Smooth muscle cell (in vitro differentiated cells): ENCODE data around the gene SLC26A9. TPM values are rescaled to one million over a fixed set of nuclear protein-coding genes. Genes with fewer than 3 reads are reported as not detected.

Source experiments
- DNase-seq: peaks from one replicate; lab custom pipeline; 2025; ENCODE audit not compliant: unreplicated experiment; lab: John Stamatoyannopoulos, UW
- H2AFZ ChIP-seq: fragments of 200-600 bp; sonication (generic); 2 replicates; pipeline ENCODE4 v1.6.0; 2016; ENCODE audit warnings: antibody characterized with exemption, low read depth, mild to moderate bottlenecking
- H3F3A ChIP-seq: fragments of 200-600 bp; sonication (generic); 2 replicates; pipeline ENCODE4 v1.6.0; 2017; ENCODE audit warnings: antibody characterized with exemption, low read depth
- H3K27ac ChIP-seq: fragments of 200-600 bp; sonication (generic); 2 replicates; pipeline ENCODE4 v1.5.1; 2016; ENCODE audit warnings: low read depth, mild to moderate bottlenecking
- H3K27me3 ChIP-seq: fragments of 200-600 bp; sonication (generic); 2 replicates; pipeline ENCODE4 v1.6.1; 2016; ENCODE audit warnings: low read depth, mild to moderate bottlenecking
- H3K36me3 ChIP-seq: fragments of 200-600 bp; sonication (generic); 2 replicates; pipeline ENCODE4 v1.5.1; 2016; ENCODE audit warnings: low read depth
- H3K4me1 ChIP-seq: fragments of 200-600 bp; sonication (generic); 2 replicates; pipeline ENCODE4 v1.5.1; 2016; ENCODE audit warnings: low read depth
- H3K4me2 ChIP-seq: fragments of 200-600 bp; sonication (generic); 2 replicates; pipeline ENCODE4 v1.6.0; 2016; ENCODE audit warnings: mild to moderate bottlenecking
- H3K4me3 ChIP-seq: fragments of 200-600 bp; sonication (generic); 2 replicates; pipeline ENCODE4 v1.5.1; 2016; ENCODE audit warnings: mild to moderate bottlenecking
- H3K79me2 ChIP-seq: fragments of 200-600 bp; sonication (generic); 2 replicates; pipeline ENCODE4 v1.6.0; 2016; ENCODE audit warnings: low read depth, mild to moderate bottlenecking
- H3K9ac ChIP-seq: fragments of 200-600 bp; sonication (generic); 2 replicates; pipeline ENCODE4 v1.6.0; 2016; ENCODE audit warnings: low read depth
- H3K9me3 ChIP-seq: fragments of 200-600 bp; sonication (generic); replicated peaks from 2 replicates; pipeline ENCODE4 v1.5.1; 2016; ENCODE audit warnings: low read depth
- H4K20me1 ChIP-seq: fragments of 200-600 bp; sonication (generic); 2 replicates; pipeline ENCODE4 v1.6.0; 2016; ENCODE audit warnings: low read depth
- WGBS: methylation state at CpG from one replicate; pipeline ENCODE4 v1.1.7; 2016; ENCODE audit warnings: low lambda C conversion rate; 5-methylcytosine and 5-hydroxymethylcytosine counted together
- polyA plus RNA-seq: library from polyadenylated mRNA; unstranded; fragments of >200 nt; fragmentation: Nextera tagmentation; extraction: Ambion mirVana; gene quantifications from 2 replicates; pipeline ENCODE4 v1.2.1, GENCODE V29; 2016
- total RNA-seq: library from RNA; depleted of rRNA; stranded (reverse); fragments of >200 nt; gene quantifications from 2 replicates; pipeline ENCODE4 v1.2.3, GENCODE V29; 2014
- TF ChIP-seq, protein P1 (sequence below): fragments of 200-600 bp; sonication (generic); IDR thresholded peaks from 2 replicates; pipeline ENCODE4 v1.5.1; 2017; ENCODE audit warnings: borderline replicate concordance, mild to moderate bottlenecking, antibody characterized with exemption; ENCODE audit not compliant: insufficient read depth, poor library complexity, severe bottlenecking

The SLC26A9 gene
- total and polyA plus RNA-seq, 2 experiments from 2014 or later: not detected

DNA sequence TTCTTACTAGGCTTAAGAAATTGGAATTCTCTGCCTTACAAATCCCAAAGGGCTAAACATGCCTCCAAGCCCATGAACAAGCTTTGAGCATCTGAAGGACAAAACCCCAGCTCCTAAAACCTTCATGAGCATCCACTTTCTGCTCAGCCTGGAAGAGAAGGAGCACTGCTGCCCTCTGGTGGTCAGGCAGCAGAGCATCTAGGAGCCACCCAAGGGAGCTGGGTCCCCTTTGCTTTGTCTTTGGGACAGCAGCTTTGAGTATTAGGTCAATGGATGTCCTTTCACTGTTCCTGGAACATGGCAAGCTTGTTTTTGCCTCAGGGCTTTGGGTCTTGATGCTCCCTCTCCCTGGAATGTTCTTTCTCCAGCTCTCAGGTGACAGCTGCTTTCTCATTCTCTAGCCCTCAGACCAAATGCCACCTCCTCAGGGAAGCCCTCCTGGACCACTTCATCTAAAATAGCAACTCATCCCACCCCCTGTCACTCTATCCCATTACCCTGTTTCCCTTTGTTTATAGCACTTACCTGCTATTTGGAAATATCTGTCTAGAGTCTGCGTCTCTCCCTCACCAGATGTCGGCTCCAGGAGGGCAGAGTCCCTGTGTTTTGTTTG, 34.3 kb upstream of the SLC26A9 start:
- no peaks in the 10 kb centered on the region for H3F3A ChIP-seq
- 100% methylated on average over 2 of the region's 2 CpGs for WGBS
- DNase-seq: no peak

DNA sequence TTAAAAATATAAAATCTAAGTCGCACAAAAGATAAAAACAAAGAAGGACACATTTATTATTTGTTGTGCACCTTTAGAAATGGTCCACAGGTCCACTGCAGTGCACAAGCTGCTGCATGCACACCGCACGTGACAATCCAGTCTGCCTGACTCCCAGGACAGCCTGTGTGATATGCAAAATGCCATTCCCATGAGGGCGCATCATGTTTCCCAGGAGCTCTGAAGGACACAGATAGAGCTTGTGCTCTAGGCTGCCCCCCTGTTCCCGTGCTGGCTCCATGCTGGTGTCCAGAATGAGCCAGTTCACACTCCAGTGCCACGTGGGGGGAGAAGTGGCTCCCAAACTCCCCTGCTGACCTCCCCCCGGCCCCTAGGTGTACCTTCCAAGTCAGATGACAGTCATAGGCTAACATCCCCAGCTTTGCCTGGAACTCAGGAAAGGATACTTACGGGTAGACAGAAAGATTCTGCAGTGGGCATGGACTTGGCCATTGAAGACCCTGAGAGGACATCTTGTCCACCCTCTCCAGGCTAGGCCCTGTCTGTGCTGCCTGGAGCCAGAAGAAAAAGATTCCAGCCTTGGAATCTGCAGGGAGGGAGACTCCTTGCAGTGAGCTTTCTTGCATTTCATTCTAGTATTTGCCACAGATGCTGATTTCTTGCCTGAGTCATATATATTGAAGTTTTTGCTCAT, 33.6 kb upstream of the SLC26A9 start:
- WGBS: 45% methylated on average over 8 of the region's 8 CpGs
- Histone ChIP-seq H3F3A (no peaks in the 10 kb centered on the region), H3K9me3 (no peaks in the 10 kb centered on the region), H3K9ac (no peak overlapping the region), H3K4me3 (no peak overlapping the region), H3K27ac (no peak overlapping the region), H3K27me3 (no peaks in the 10 kb centered on the region), H3K4me1 (peaks cover 7% of the 10 kb centered on the region), H3K36me3 (no peaks in the 10 kb centered on the region), H4K20me1 (no peaks in the 10 kb centered on the region), H3K79me2 (no peaks in the 10 kb centered on the region), H3K4me2 (peak overlapping the region; percentile 15), H2AFZ (no peak overlapping the region)
- TF ChIP-seq, protein P1, sequence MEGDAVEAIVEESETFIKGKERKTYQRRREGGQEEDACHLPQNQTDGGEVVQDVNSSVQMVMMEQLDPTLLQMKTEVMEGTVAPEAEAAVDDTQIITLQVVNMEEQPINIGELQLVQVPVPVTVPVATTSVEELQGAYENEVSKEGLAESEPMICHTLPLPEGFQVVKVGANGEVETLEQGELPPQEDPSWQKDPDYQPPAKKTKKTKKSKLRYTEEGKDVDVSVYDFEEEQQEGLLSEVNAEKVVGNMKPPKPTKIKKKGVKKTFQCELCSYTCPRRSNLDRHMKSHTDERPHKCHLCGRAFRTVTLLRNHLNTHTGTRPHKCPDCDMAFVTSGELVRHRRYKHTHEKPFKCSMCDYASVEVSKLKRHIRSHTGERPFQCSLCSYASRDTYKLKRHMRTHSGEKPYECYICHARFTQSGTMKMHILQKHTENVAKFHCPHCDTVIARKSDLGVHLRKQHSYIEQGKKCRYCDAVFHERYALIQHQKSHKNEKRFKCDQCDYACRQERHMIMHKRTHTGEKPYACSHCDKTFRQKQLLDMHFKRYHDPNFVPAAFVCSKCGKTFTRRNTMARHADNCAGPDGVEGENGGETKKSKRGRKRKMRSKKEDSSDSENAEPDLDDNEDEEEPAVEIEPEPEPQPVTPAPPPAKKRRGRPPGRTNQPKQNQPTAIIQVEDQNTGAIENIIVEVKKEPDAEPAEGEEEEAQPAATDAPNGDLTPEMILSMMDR: no peak
- no peak for DNase-seq

More for the DNA sequence above, 34.3 kb upstream of the SLC26A9 start:
- Histone ChIP-seq H3K9me3 (no peaks in the 10 kb centered on the region), H3K27me3 (no peaks in the 10 kb centered on the region), H3K79me2 (no peaks in the 10 kb centered on the region), H3K4me2 (no peak overlapping the region), H2AFZ (no peak overlapping the region), H4K20me1 (no peaks in the 10 kb centered on the region), H3K27ac (no peak overlapping the region), H3K9ac (no peak overlapping the region), H3K4me3 (no peak overlapping the region), H3K4me1 (peaks cover 7% of the 10 kb centered on the region), H3K36me3 (no peaks in the 10 kb centered on the region)
- TF ChIP-seq, protein P1: peak; percentile 94

DNA sequence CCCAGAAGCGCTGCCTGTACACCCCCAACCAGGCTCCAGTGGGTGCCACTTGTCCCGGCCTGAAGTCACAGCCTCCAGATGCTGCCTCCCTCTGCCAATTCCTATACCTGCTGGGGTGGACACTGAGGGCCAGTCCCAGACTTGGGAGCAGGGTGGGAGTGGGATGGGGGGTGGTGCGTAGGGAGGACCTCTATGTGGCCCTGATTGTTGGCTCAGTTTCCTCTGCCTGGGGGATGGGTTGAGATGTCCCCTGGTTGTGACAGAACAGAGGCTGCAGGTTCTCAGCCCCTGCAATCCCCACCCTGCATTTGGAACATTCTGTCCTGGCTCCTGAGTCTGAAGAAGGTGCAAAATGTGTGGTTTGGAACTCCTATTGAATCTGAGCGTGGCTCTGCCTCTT, 32.8 kb upstream of the SLC26A9 start:
- no peak for DNase-seq
- H3K36me3 ChIP-seq: no peaks in the 10 kb centered on the region
- no peak overlapping the region for H2AFZ ChIP-seq
- no peaks in the 10 kb centered on the region for H4K20me1 ChIP-seq
- H3K27me3 ChIP-seq: no peaks in the 10 kb centered on the region
- H3K4me1 ChIP-seq: peaks cover 7% of the 10 kb centered on the region
- no peak overlapping the region for H3K27ac ChIP-seq
- H3F3A ChIP-seq: no peaks in the 10 kb centered on the region
- H3K4me3 ChIP-seq: no peak overlapping the region
- no peaks in the 10 kb centered on the region for H3K9me3 ChIP-seq
- no peak overlapping the region for H3K9ac ChIP-seq
- H3K4me2 ChIP-seq: no peak overlapping the region
- WGBS: 88% methylated on average over 4 of the region's 4 CpGs
- no peaks in the 10 kb centered on the region for H3K79me2 ChIP-seq
- TF ChIP-seq, protein P1: no peak
